IMR-90 (cell line): ENCODE data around the gene HSF2BP. TPM values are rescaled to one million over a fixed set of nuclear protein-coding genes. Genes with fewer than 3 reads are reported as not detected.
A peak's percentile ranks its signal among the peaks of the same experiment; 100 is the strongest.

ENCODE experiments used
- ATAC-seq: fragments of 200-7000 bp; cut with Tn5 transposase; 2 replicates; pipeline ENCODE4 v1.9.1; 2020; ENCODE audit warnings: low read depth, mild to moderate bottlenecking, moderate library complexity
- BruUV-seq: library from RNA; stranded (reverse); fragments of 400-500 nt; replicated peaks from 2 replicates; lab custom pipeline; 2021; lab: Mats Ljungman, UMichigan
- CTCF ChIA-PET: fragments of 300-600 bp; formaldehyde crosslinking; extraction: SDS; loops from one replicate; lab custom pipeline; 2021; ENCODE audit warnings: antibody characterized with exemption; lab: Yijun Ruan, JAX
- POLR2A ChIA-PET: fragments of 300-600 bp; sonication (Branson Sonifier 250); formaldehyde crosslinking; loops from one replicate; lab custom pipeline; 2022; ENCODE audit warnings: antibody characterized with exemption; ENCODE audit not compliant: unreplicated experiment; lab: Charles Lee
- DNase-seq: peaks from one replicate; pipeline ENCODE4 v3.0.0; 2013
- H2AFZ ChIP-seq: replicated peaks from 2 replicates; pipeline ENCODE3; 2013; ENCODE audit warnings: low read length, mild to moderate bottlenecking; ENCODE audit not compliant: poor library complexity
- H2AK5ac ChIP-seq: 2 replicates; pipeline ENCODE4 v1.6.1; 2013; ENCODE audit warnings: low read depth, low read length, inconsistent platforms
- H2AK9ac ChIP-seq: replicated peaks from 2 replicates; pipeline ENCODE3; 2013; ENCODE audit warnings: mild to moderate bottlenecking, low read depth, low read length, moderate library complexity; ENCODE audit not compliant: poor library complexity
- H2BK120ac ChIP-seq: 2 replicates; pipeline ENCODE4 v1.6.1; 2013; ENCODE audit warnings: low read depth, low read length, inconsistent platforms
- H2BK15ac ChIP-seq: 3 replicates; pipeline ENCODE4 v1.6.1; 2013; ENCODE audit warnings: low read depth, low read length, inconsistent platforms
- H2BK20ac ChIP-seq: 2 replicates; pipeline ENCODE4 v1.6.1; 2013; ENCODE audit warnings: low read depth, mild to moderate bottlenecking, inconsistent platforms, low read length, moderate library complexity
- H2BK5ac ChIP-seq: 2 replicates; pipeline ENCODE4 v1.6.1; 2013; ENCODE audit warnings: mild to moderate bottlenecking, low read depth, low read length, inconsistent platforms; ENCODE audit not compliant: poor library complexity, severe bottlenecking
- H3K14ac ChIP-seq: replicated peaks from 2 replicates; pipeline ENCODE4 v1.6.1; 2013; ENCODE audit warnings: low read depth, low read length, inconsistent platforms
- H3K18ac ChIP-seq: 2 replicates; pipeline ENCODE4 v1.6.1; 2013; ENCODE audit warnings: low read depth, low read length, control low read depth
- H3K23ac ChIP-seq: 2 replicates; pipeline ENCODE4 v1.6.1; 2013; ENCODE audit warnings: low read depth, low read length, inconsistent platforms
- H3K27ac ChIP-seq: 2 replicates; pipeline ENCODE4 v1.5.1; 2013; ENCODE audit warnings: mild to moderate bottlenecking, control low read depth, low read length; ENCODE audit not compliant: insufficient read depth
- H3K27me3 ChIP-seq: 2 replicates; pipeline ENCODE4 v1.6.1; 2013; ENCODE audit warnings: low read length; ENCODE audit not compliant: control insufficient read depth, insufficient read depth
- H3K36me3 ChIP-seq: 2 replicates; pipeline ENCODE4 v1.6.1; 2013; ENCODE audit warnings: low read length, mixed read lengths; ENCODE audit not compliant: control insufficient read depth, insufficient read depth
- H3K4ac ChIP-seq: 2 replicates; pipeline ENCODE4 v1.6.1; 2013; ENCODE audit warnings: low read depth, low read length, inconsistent platforms
- H3K4me1 ChIP-seq: 2 replicates; pipeline ENCODE4 v1.6.1; 2013; ENCODE audit warnings: low read length, mixed read lengths; ENCODE audit not compliant: control insufficient read depth, insufficient read depth
- H3K4me2 ChIP-seq: 2 replicates; pipeline ENCODE4 v1.6.1; 2013; ENCODE audit warnings: low read depth, mild to moderate bottlenecking, control low read depth, low read length, moderate library complexity
- H3K4me3 ChIP-seq: 2 replicates; pipeline ENCODE4 v1.5.1; 2013; ENCODE audit warnings: low read depth, mild to moderate bottlenecking, control low read depth, low read length, moderate library complexity; ENCODE audit not compliant: insufficient read depth
- H3K56ac ChIP-seq: 2 replicates; pipeline ENCODE4 v1.6.1; 2013; ENCODE audit warnings: low read length, inconsistent platforms; ENCODE audit not compliant: insufficient read depth; ENCODE audit errors: extremely low read depth
- H3K79me1 ChIP-seq, 2 experiments: 2 replicates each; pipeline ENCODE4 v1.6.1; 2013; ENCODE audit warnings: low read length in 2 of 2, inconsistent platforms in 1 of 2, low read depth in 1 of 2
- H3K9ac ChIP-seq: 2 replicates; pipeline ENCODE4 v1.6.1; 2013; ENCODE audit warnings: low read depth, low read length, control low read depth
- H3K9me1 ChIP-seq: 2 replicates; pipeline ENCODE4 v1.6.1; 2013; ENCODE audit warnings: low read length, inconsistent platforms; ENCODE audit not compliant: insufficient read depth
- H3K9me3 ChIP-seq: 2 replicates; pipeline ENCODE4 v1.6.1; 2013; ENCODE audit warnings: low read length; ENCODE audit not compliant: control insufficient read depth, insufficient read depth
- H4K20me1 ChIP-seq: 2 replicates; pipeline ENCODE4 v1.6.1; 2013; ENCODE audit warnings: low read length, inconsistent platforms; ENCODE audit not compliant: insufficient read depth
- H4K5ac ChIP-seq: 2 replicates; pipeline ENCODE4 v1.6.1; 2013; ENCODE audit warnings: mild to moderate bottlenecking, low read depth, low read length, control low read depth
- H4K8ac ChIP-seq, 2 experiments: 2 replicates each; pipeline ENCODE4 v1.6.1; 2013; ENCODE audit warnings: low read depth in 2 of 2, low read length in 2 of 2, control low read depth in 1 of 2, inconsistent platforms in 1 of 2
- H4K91ac ChIP-seq: 2 replicates; pipeline ENCODE4 v1.6.1; 2013; ENCODE audit warnings: low read depth, low read length, inconsistent platforms; ENCODE audit not compliant: insufficient read depth
- RFX5 ChIP-seq: IDR thresholded peaks from 2 replicates; pipeline ENCODE4 v1.8.0; 2012; ENCODE audit warnings: low read depth, mild to moderate bottlenecking, low read length, moderate library complexity
- WGBS, 2 experiments: methylation state at CpG; one replicate each; pipeline versions ENCODE4 v1.1.5 to v1.1.7; 2013; ENCODE audit warnings: missing lambda C conversion rate in 2 of 2; ENCODE audit not compliant: insufficient read length in 1 of 2; ENCODE audit errors: extremely low coverage in 2 of 2; 5-methylcytosine and 5-hydroxymethylcytosine counted together
- dilution Hi-C: fragments of 300-500 bp; cut with HindIII; formaldehyde crosslinking; loops from one replicate; pipeline ENCODE4 v1.14.3; 2018; ENCODE audit warnings: low sequenced_read_pairs; ENCODE audit not compliant: unreplicated experiment
- in situ Hi-C: fragments of 300-500 bp; cut with MboI; formaldehyde crosslinking; loops from 3 replicates; pipeline ENCODE4 v1.14.3; 2019; ENCODE audit warnings: low sequenced_read_pairs, inconsistent platforms, mixed read lengths
- intact Hi-C: fragments of 100-400 bp; cut with micrococcal nuclease; formaldehyde crosslinking; loops from 2 replicates; pipeline ENCODE4 v1.10.0; 2022
- polyA plus RNA-seq, 3 experiments: library from polyadenylated mRNA; depleted of rRNA; stranded (reverse); fragments of >200 nt; gene quantifications; 2 replicates each; pipeline ENCODE4 v1.2.3, GENCODE V29; 2012; ENCODE audit warnings: low replicate concordance in 1 of 3
- total RNA-seq: library from RNA; depleted of rRNA; stranded (reverse); fragments of >200 nt; gene quantifications from 2 replicates; pipeline ENCODE4 v1.2.3, GENCODE V29; 2012

Gene HSF2BP
- total and polyA plus RNA-seq, 2 of the 4 experiments (the other 2 are of a cell fraction), result 0.87 to 0.90 TPM

- CTCF ChIA-PET, result interaction anchor here (1.1 kb wide), 1 partner anchor 41 kb away, joined by 4 read pairs; no protein-coding TSS in a partner anchor
- Histone ChIP-seq H3K27ac (0 out of 2 replicates have a peak overlapping the region, but pooled peaks have one; percentile 5), H2BK120ac (peak overlapping the region; percentile 85), H3K9ac (no peak overlapping the region), H4K5ac (peak overlapping the region; percentile 81), H2BK5ac (peak overlapping the region; percentile 84), H2AK9ac (no peak overlapping the region), H2AFZ (no peak overlapping the region), H3K4me1 (peaks cover 36% of the 10 kb centered on the region), H3K36me3 (no peaks in the 10 kb centered on the region), H2BK15ac (peak overlapping the region; percentile 100; the same call in 2 of the 3 replicates), H2BK20ac (peak overlapping the region; percentile 53; the same call in 1 of the 2 replicates), H3K56ac (no peak overlapping the region), H4K8ac (peak overlapping the region; percentile 63 to 86; a peak in 2 of 4 replicates), H3K14ac (peak overlapping the region; percentile 84), H4K91ac (peak overlapping the region; percentile 62), H3K79me1 (peaks cover 0 to 9% of the 10 kb centered on the region in 2 experiments; a peak in 1 of 4 replicates), H3K18ac (peak overlapping the region; percentile 65), H3K4ac (peak overlapping the region; percentile 97), H2AK5ac (peak overlapping the region; percentile 99), H3K9me3 (no peaks in the 10 kb centered on the region), H3K9me1 (peaks cover 41% of the 10 kb centered on the region), H3K4me2 (no peak overlapping the region), H3K23ac (no peak overlapping the region), H4K20me1 (peaks cover 2% of the 10 kb centered on the region; the same call in 1 of the 2 replicates), H3K4me3 (no peak overlapping the region), H3K27me3 (no peaks in the 10 kb centered on the region)
- in situ Hi-C loops (loop anchor here (5.0 kb wide), 1 partner anchor 37 kb away; no protein-coding TSS in a partner anchor), dilution Hi-C loops (no loop called here), intact Hi-C loops (no loop called here)
- BruUV-seq, result no TSS peak
- WGBS, 2 experiments, result 76 to 100% methylated on average over 1 to 4 of the region's 15 CpGs
- no peak for DNase-seq
- POLR2A ChIA-PET, result no interaction called here
- TF ChIP-seq RFX5, result no peak
- ATAC-seq, result no peak
These were observed 53.7 kb downstream of the HSF2BP start for GRCh38 chr21:43605320-43606215.
